KMS-11 (cell line): ENCODE results near the gene PCGF5.
"Not testable (repeated sequence)": the region's sequence is repeated elsewhere in the genome, so short reads cannot be mapped to it uniquely, and the experiment has no call there.

ENCODE experiments used
- H2AFZ ChIP-seq: fragments of 200-600 bp; sonication (generic); 2 replicates; pipeline ENCODE4 v1.6.1; 2016; ENCODE audit warnings: antibody characterized with exemption, mixed run types, low read depth
- H3K27ac ChIP-seq: fragments of 200-600 bp; sonication (generic); 2 replicates; pipeline ENCODE4 v1.6.1; 2016; ENCODE audit warnings: mild to moderate bottlenecking, mixed run types
- H3K27me3 ChIP-seq: fragments of 200-600 bp; sonication (generic); 2 replicates; pipeline ENCODE4 v1.6.1; 2017; ENCODE audit warnings: mild to moderate bottlenecking, low read depth, mixed run types, moderate library complexity; ENCODE audit not compliant: insufficient read depth
- H3K36me3 ChIP-seq: fragments of 200-600 bp; sonication (generic); 2 replicates; pipeline ENCODE4 v1.6.1; 2017; ENCODE audit warnings: mild to moderate bottlenecking, mixed run types; ENCODE audit not compliant: insufficient read depth
- H3K4me1 ChIP-seq: fragments of 200-600 bp; sonication (generic); 2 replicates; pipeline ENCODE4 v1.6.1; 2016; ENCODE audit warnings: mild to moderate bottlenecking, low read depth, mixed run types; ENCODE audit not compliant: poor library complexity, severe bottlenecking
- H3K4me2 ChIP-seq: fragments of 200-600 bp; sonication (generic); 2 replicates; pipeline ENCODE4 v1.7.0; 2016; ENCODE audit warnings: mild to moderate bottlenecking, mixed run types
- H3K4me3 ChIP-seq: fragments of 200-600 bp; sonication (generic); IDR thresholded peaks from 2 replicates; pipeline ENCODE4 v1.6.1; 2017; ENCODE audit warnings: low read depth, low read length, mixed read lengths; ENCODE audit not compliant: insufficient read depth
- H3K79me2 ChIP-seq: fragments of 200-600 bp; sonication (generic); 2 replicates; pipeline ENCODE4 v1.6.1; 2016; ENCODE audit warnings: low read depth, mixed run types; ENCODE audit not compliant: insufficient read depth
- H3K9ac ChIP-seq: fragments of 200-600 bp; sonication (generic); 2 replicates; pipeline ENCODE4 v1.6.1; 2016; ENCODE audit warnings: mild to moderate bottlenecking, mixed run types
- H4K20me1 ChIP-seq: fragments of 200-600 bp; sonication (generic); 2 replicates; pipeline ENCODE4 v1.6.1; 2016; ENCODE audit warnings: mild to moderate bottlenecking, mixed run types; ENCODE audit not compliant: insufficient read depth
- CTCF ChIP-seq: fragments of 200-600 bp; sonication (generic); conservative IDR thresholded peaks from 2 replicates; pipeline ENCODE4 v1.6.1; 2017; ENCODE audit warnings: low read depth, mild to moderate bottlenecking, antibody characterized with exemption, low read length, moderate library complexity, mixed read lengths

PCGF5 gene

GRCh38 chr10:91257310-91257709 lies 36.8 kb downstream of the PCGF5 start:
- Histone ChIP-seq H3K27ac (no peak overlapping the region), H3K4me1 (peaks cover 10% of the 10 kb centered on the region), H3K36me3 (peaks cover 9% of the 10 kb centered on the region)

GRCh38 chr10:91260417-91260816 lies 40.0 kb downstream of the PCGF5 start:
- not testable (repeated sequence) for H3K79me2 ChIP-seq, H3K27me3 ChIP-seq, H3K27ac ChIP-seq, H3K4me3 ChIP-seq, H3K9ac ChIP-seq, H4K20me1 ChIP-seq, H3K4me1 ChIP-seq, H3K36me3 ChIP-seq, H2AFZ ChIP-seq, H3K4me2 ChIP-seq

More at GRCh38 chr10:91257310-91257709, 36.8 kb downstream of the PCGF5 start:
- no peaks in the 10 kb centered on the region for H3K79me2 ChIP-seq
- H3K9ac ChIP-seq: no peak overlapping the region
- no peak overlapping the region for H3K4me2 ChIP-seq
- H4K20me1 ChIP-seq: no peaks in the 10 kb centered on the region
- no peaks in the 10 kb centered on the region for H3K27me3 ChIP-seq
- H3K4me3 ChIP-seq: no peak overlapping the region
- no peak for TF ChIP-seq CTCF
- no peak overlapping the region for H2AFZ ChIP-seq

- Histone ChIP-seq H4K20me1 (no peaks in the 10 kb centered on the region), H3K4me1 (no peaks in the 10 kb centered on the region), H3K4me2 (no peak overlapping the region), H3K79me2 (no peaks in the 10 kb centered on the region), H3K27me3 (no peaks in the 10 kb centered on the region), H3K27ac (no peak overlapping the region), H3K36me3 (no peaks in the 10 kb centered on the region), H3K4me3 (no peak overlapping the region), H3K9ac (no peak overlapping the region), H2AFZ (no peak overlapping the region)
- TF ChIP-seq CTCF: no peak
Observed at GRCh38 chr10:91271886-91272285, 51.4 kb downstream of the PCGF5 start.

- Histone ChIP-seq H3K4me3 (no peak overlapping the region), H2AFZ (no peak overlapping the region), H3K4me2 (no peak overlapping the region), H3K9ac (no peak overlapping the region), H3K36me3 (no peaks in the 10 kb centered on the region), H3K79me2 (no peaks in the 10 kb centered on the region), H3K27me3 (no peaks in the 10 kb centered on the region), H3K27ac (no peak overlapping the region), H3K4me1 (peaks cover 44% of the 10 kb centered on the region), H4K20me1 (no peaks in the 10 kb centered on the region)
- TF ChIP-seq CTCF: no peak
Observed at GRCh38 chr10:91284486-91285090, 64.1 kb downstream of the PCGF5 start.

- H3K36me3 ChIP-seq: no peaks in the 10 kb centered on the region
- no peaks in the 10 kb centered on the region for H4K20me1 ChIP-seq
- H3K27me3 ChIP-seq: no peaks in the 10 kb centered on the region
- peak overlapping the region; percentile 62 for H3K4me2 ChIP-seq
- no peak overlapping the region for H3K4me3 ChIP-seq
- peak overlapping the region; percentile 71 for H3K27ac ChIP-seq
- H3K79me2 ChIP-seq: no peaks in the 10 kb centered on the region
- H3K4me1 ChIP-seq: peaks cover 45% of the 10 kb centered on the region
- H3K9ac ChIP-seq: peak overlapping the region; percentile 18; the same call in 1 of the 2 replicates
- TF ChIP-seq CTCF: no peak
- H2AFZ ChIP-seq: peak overlapping the region; percentile 61; the same call in 1 of the 2 replicates
Observed at GRCh38 chr10:91286572-91286971, 66.1 kb downstream of the PCGF5 start.
